Colon (tissue), 2 donors: ENCODE results near the gene LRRC4.

ENCODE experiments used
- FAIRE-seq: peaks from 2 replicates; lab custom pipeline; 2012; peaks lifted over from hg19 to GRCh38; lab: Jason Lieb, UNC
- donor health status: control.
- donor health status: control.

The LRRC4 gene

GRCh38 chr7:128030654-128031611 lies at the start of gene LRRC4:
Gene LRRC4 (minus strand): TSS chr7:128031437. CDS start chr7:128030640, 797 bp downstream.
- no peak for FAIRE-seq

- no peak for FAIRE-seq
Measured at GRCh38 chr7:128080169-128080568, 48.9 kb upstream of the LRRC4 start.

GRCh38 chr7:128078309-128078708 lies 47.1 kb upstream of the LRRC4 start:
- no peak for FAIRE-seq

- FAIRE-seq = no peak
Measured at GRCh38 chr7:128076796-128077271, 45.6 kb upstream of the LRRC4 start.

GRCh38 chr7:128076196-128076795 lies 45.1 kb upstream of the LRRC4 start:
- FAIRE-seq = no peak

GRCh38 chr7:128075242-128076095 lies 44.2 kb upstream of the LRRC4 start:
- FAIRE-seq = no peak

- no peak for FAIRE-seq
Measured at GRCh38 chr7:128074736-128075135, 43.5 kb upstream of the LRRC4 start.

- FAIRE-seq = no peak
Measured at GRCh38 chr7:128074336-128074735, 43.1 kb upstream of the LRRC4 start.

- no peak for FAIRE-seq
Measured at GRCh38 chr7:128073671-128074310, 42.6 kb upstream of the LRRC4 start.

- no peak for FAIRE-seq
Measured at GRCh38 chr7:128071801-128072200, 40.6 kb upstream of the LRRC4 start.

- FAIRE-seq = no peak
Measured at GRCh38 chr7:128071376-128071775, 40.1 kb upstream of the LRRC4 start.

- FAIRE-seq = no peak
Measured at GRCh38 chr7:128069373-128070364, 38.4 kb upstream of the LRRC4 start.

GRCh38 chr7:128068785-128069184 lies 37.5 kb upstream of the LRRC4 start:
- no peak for FAIRE-seq

- no peak for FAIRE-seq
Measured at GRCh38 chr7:128067983-128068382, 36.7 kb upstream of the LRRC4 start.

- no peak for FAIRE-seq
Measured at GRCh38 chr7:128066858-128067257, 35.6 kb upstream of the LRRC4 start.

- FAIRE-seq = no peak
Measured at GRCh38 chr7:128066395-128066794, 35.2 kb upstream of the LRRC4 start.

- FAIRE-seq = no peak
Measured at GRCh38 chr7:128065872-128066271, 34.6 kb upstream of the LRRC4 start.

- FAIRE-seq = no peak
Measured at GRCh38 chr7:128063088-128063487, 31.9 kb upstream of the LRRC4 start.

- no peak for FAIRE-seq
Measured at GRCh38 chr7:128060018-128060417, 28.8 kb upstream of the LRRC4 start.

- FAIRE-seq = no peak
Measured at GRCh38 chr7:128059143-128059988, 28.1 kb upstream of the LRRC4 start.
